HEK293 (cell line): ENCODE measurements around the gene TAPBP.

Experiments used
- GLI2 ChIP-seq: fragments of 450-650 bp; formaldehyde crosslinking; IDR thresholded peaks from 2 replicates; pipeline ENCODE4; 2017; ENCODE audit warnings: missing biosample characterization, missing genetic modification characterization, low read depth, borderline replicate concordance
- GLI4 ChIP-seq: fragments of 450-650 bp; formaldehyde crosslinking; IDR thresholded peaks from 2 replicates; pipeline ENCODE4 v1.5.1; 2016; ENCODE audit warnings: missing biosample characterization, missing genetic modification characterization
- GLIS1 ChIP-seq: fragments of 450-650 bp; formaldehyde crosslinking; IDR thresholded peaks from 2 replicates; pipeline ENCODE4 v1.5.1; 2016; ENCODE audit warnings: missing biosample characterization, missing genetic modification characterization
- KLF7 ChIP-seq: fragments of 450-650 bp; formaldehyde crosslinking; IDR thresholded peaks from 2 replicates; pipeline ENCODE4 v1.5.1; 2016; ENCODE audit warnings: missing biosample characterization, missing genetic modification characterization, borderline replicate concordance
- OSR2 ChIP-seq: fragments of 450-650 bp; formaldehyde crosslinking; IDR thresholded peaks from 2 replicates; pipeline ENCODE4 v1.5.1; 2016; ENCODE audit warnings: missing biosample characterization, missing genetic modification characterization
- OVOL3 ChIP-seq: fragments of 450-650 bp; formaldehyde crosslinking; IDR thresholded peaks from 2 replicates; pipeline ENCODE4 v1.5.1; 2016; ENCODE audit warnings: missing biosample characterization, missing genetic modification characterization
- PRDM1 ChIP-seq: fragments of 450-650 bp; formaldehyde crosslinking; IDR thresholded peaks from 2 replicates; pipeline ENCODE4; 2016; ENCODE audit warnings: missing biosample characterization, missing genetic modification characterization
- TCF7L2 ChIP-seq: IDR thresholded peaks from 2 replicates; pipeline ENCODE4 v1.6.1; 2011; ENCODE audit warnings: low read depth, mild to moderate bottlenecking, inconsistent platforms, low read length, moderate library complexity, borderline replicate concordance
- TRIM28 ChIP-seq: IDR thresholded peaks from 2 replicates; pipeline ENCODE4 v1.6.1; 2011; ENCODE audit warnings: low read length, control low read depth, borderline replicate concordance
- WT1 ChIP-seq: fragments of 450-650 bp; formaldehyde crosslinking; IDR thresholded peaks from 2 replicates; pipeline ENCODE4 v1.5.1; 2016; ENCODE audit warnings: missing biosample characterization, missing genetic modification characterization
- ZBTB21 ChIP-seq: fragments of 450-650 bp; formaldehyde crosslinking; IDR thresholded peaks from 2 replicates; pipeline ENCODE4 v1.5.1; 2017; ENCODE audit warnings: missing biosample characterization, missing genetic modification characterization
- ZFP69B ChIP-seq: fragments of 450-650 bp; formaldehyde crosslinking; IDR thresholded peaks from 2 replicates; pipeline ENCODE4 v1.5.1; 2016; ENCODE audit warnings: missing biosample characterization, missing genetic modification characterization
- ZNF2 ChIP-seq: fragments of 450-650 bp; formaldehyde crosslinking; IDR thresholded peaks from 2 replicates; pipeline ENCODE4 v1.5.1; 2016; ENCODE audit warnings: missing biosample characterization, missing genetic modification characterization
- ZNF335 ChIP-seq: fragments of 450-650 bp; formaldehyde crosslinking; conservative IDR thresholded peaks from 2 replicates; pipeline ENCODE4 v1.5.1; 2016; ENCODE audit warnings: missing biosample characterization, missing genetic modification characterization
- ZNF37A ChIP-seq: fragments of 450-650 bp; IDR thresholded peaks from 2 replicates; pipeline ENCODE4 v1.5.1; 2018; ENCODE audit warnings: missing biosample characterization, missing genetic modification characterization
- ZNF529 ChIP-seq: fragments of 450-650 bp; formaldehyde crosslinking; IDR thresholded peaks from 2 replicates; pipeline ENCODE4 v1.5.1; 2017; ENCODE audit warnings: missing genetic modification characterization, missing biosample characterization; ENCODE audit not compliant: insufficient replicate concordance
- ZNF561 ChIP-seq: fragments of 450-650 bp; IDR thresholded peaks from 2 replicates; pipeline ENCODE4 v1.5.1; 2018; ENCODE audit warnings: missing biosample characterization, missing genetic modification characterization, borderline replicate concordance
- ZNF585B ChIP-seq: fragments of 450-650 bp; formaldehyde crosslinking; IDR thresholded peaks from 2 replicates; pipeline ENCODE4 v1.5.1; 2016; ENCODE audit warnings: missing biosample characterization, missing genetic modification characterization
- ZNF596 ChIP-seq: fragments of 450-650 bp; IDR thresholded peaks from 2 replicates; pipeline ENCODE4 v1.5.0; 2018; ENCODE audit warnings: missing biosample characterization, mild to moderate bottlenecking, missing genetic modification characterization, moderate library complexity
- ZNF624 ChIP-seq: fragments of 450-650 bp; formaldehyde crosslinking; IDR thresholded peaks from 2 replicates; pipeline ENCODE4 v1.5.1; 2017; ENCODE audit warnings: missing biosample characterization, missing genetic modification characterization
- ZSCAN16 ChIP-seq: fragments of 450-650 bp; formaldehyde crosslinking; IDR thresholded peaks from 2 replicates; pipeline ENCODE4 v1.5.1; 2016; ENCODE audit warnings: missing biosample characterization, missing genetic modification characterization
- ZXDB ChIP-seq: fragments of 450-650 bp; formaldehyde crosslinking; IDR thresholded peaks from 2 replicates; pipeline ENCODE4 v1.5.1; 2016; ENCODE audit warnings: missing biosample characterization, missing genetic modification characterization
- TF ChIP-seq, protein P1 (sequence below): fragments of 450-650 bp; formaldehyde crosslinking; IDR thresholded peaks from 2 replicates; pipeline ENCODE4 v1.5.1; 2016; ENCODE audit warnings: missing biosample characterization, missing genetic modification characterization
- TF ChIP-seq, protein P2 (sequence below): fragments of 450-650 bp; formaldehyde crosslinking; optimal IDR thresholded peaks from 2 replicates; pipeline ENCODE3; 2016; ENCODE audit warnings: missing biosample characterization, mild to moderate bottlenecking, missing genetic modification characterization
- TF ChIP-seq, protein P3 (sequence below): fragments of 450-650 bp; formaldehyde crosslinking; IDR thresholded peaks from 2 replicates; pipeline ENCODE4 v1.5.1; 2017; ENCODE audit warnings: missing biosample characterization, missing genetic modification characterization
- TF ChIP-seq, protein P4 (sequence below): fragments of 450-650 bp; formaldehyde crosslinking; IDR thresholded peaks from 2 replicates; pipeline ENCODE4 v1.5.1; 2016; ENCODE audit warnings: missing biosample characterization, missing genetic modification characterization, borderline replicate concordance
- TF ChIP-seq, protein P5 (sequence below): fragments of 450-650 bp; formaldehyde crosslinking; IDR thresholded peaks from 2 replicates; pipeline ENCODE4 v1.5.1; 2016; ENCODE audit warnings: missing biosample characterization, missing genetic modification characterization
- TF ChIP-seq, protein P6 (sequence below): fragments of 450-650 bp; formaldehyde crosslinking; IDR thresholded peaks from 2 replicates; pipeline ENCODE4 v1.5.1; 2016; ENCODE audit warnings: missing biosample characterization, missing genetic modification characterization

The TAPBP gene

DNA sequence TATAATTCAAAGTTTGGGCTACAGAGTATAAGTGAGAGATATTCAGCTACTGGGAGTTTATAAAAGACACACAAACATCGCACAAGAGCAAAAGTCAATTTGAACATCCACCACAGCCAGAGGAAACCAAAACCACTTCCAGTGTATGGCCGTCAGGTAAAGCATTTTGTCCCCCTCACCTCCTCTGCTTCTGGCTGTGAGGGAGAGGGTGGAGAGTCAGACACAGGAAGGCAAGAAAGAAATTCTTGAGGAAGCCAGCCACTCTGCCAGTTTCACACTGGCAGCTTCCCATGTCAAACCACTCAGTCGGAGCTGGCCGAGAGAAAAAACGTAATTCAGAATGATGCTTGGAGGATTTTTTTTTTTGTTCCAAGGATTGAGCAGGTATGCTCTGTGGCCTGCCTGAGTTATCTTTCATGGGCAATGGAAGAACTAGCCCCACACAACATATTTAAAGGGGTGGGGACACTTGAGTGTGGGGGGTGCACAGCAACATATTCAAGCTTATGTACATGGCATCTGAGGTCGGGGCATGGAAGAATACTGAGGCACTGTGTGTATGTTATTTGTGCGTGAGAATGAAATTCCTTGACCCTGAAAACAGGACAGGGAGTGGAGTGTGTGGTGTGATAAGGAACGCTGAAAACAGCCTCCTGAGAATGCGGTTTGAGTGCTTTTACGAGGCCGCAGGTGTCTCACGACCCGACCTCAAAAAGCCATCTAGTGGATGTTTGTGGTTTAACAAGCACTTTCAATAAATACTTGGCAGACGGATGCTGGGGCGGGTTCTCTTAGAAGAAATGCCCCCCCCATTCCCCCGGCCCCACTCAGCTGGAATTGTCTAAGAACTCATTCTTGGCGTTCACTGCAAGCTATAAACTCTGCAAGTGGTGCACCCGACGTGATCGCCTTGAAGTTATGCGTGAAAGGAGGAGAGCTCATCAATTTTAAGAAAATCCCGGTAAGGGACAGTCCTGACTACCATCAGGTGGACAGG lies 31.1 kb upstream of the TAPBP start (continued):
- TF ChIP-seq ZNF335 (tag by site-specific recombination) (peak; percentile 81), ZNF585B (tag by site-specific recombination) (no peak), GLI4 (no peak), ZNF529 (no peak), ZNF37A (tag by site-specific recombination) (no peak), ZNF2 (0 out of 2 replicates have a peak, but pooled peaks have one; percentile 26), GLIS1 (tag by site-specific recombination) (peak; percentile 30), KLF7 (tag by site-specific recombination) (peak; percentile 71; the same call in 1 of the 2 replicates), ZBTB21 (tag by site-specific recombination) (peak; percentile 10; the same call in 1 of the 2 replicates), ZSCAN16 (tag by site-specific recombination) (peak; percentile 56; the same call in 1 of the 2 replicates), PRDM1 (peak; percentile 46; the same call in 1 of the 2 replicates), ZNF596 (tag by site-specific recombination) (0 out of 2 replicates have a peak, but pooled peaks have one; percentile 30), ZNF561 (tag by site-specific recombination) (peak; percentile 69), WT1 (tag by site-specific recombination) (peak; percentile 89), TCF7L2 (no peak), TRIM28 (peak; percentile 36; the same call in 1 of the 2 replicates), OVOL3 (tag by site-specific recombination) (0 out of 2 replicates have a peak, but pooled peaks have one; percentile 27), ZFP69B (tag by site-specific recombination) (peak; percentile 96), ZXDB (tag by site-specific recombination) (peak; percentile 89), OSR2 (tag by site-specific recombination) (peak; percentile 59), GLI2 (tag by site-specific recombination) (no peak), ZNF624 (tag by site-specific recombination) (no peak)
- TF ChIP-seq, protein P1, sequence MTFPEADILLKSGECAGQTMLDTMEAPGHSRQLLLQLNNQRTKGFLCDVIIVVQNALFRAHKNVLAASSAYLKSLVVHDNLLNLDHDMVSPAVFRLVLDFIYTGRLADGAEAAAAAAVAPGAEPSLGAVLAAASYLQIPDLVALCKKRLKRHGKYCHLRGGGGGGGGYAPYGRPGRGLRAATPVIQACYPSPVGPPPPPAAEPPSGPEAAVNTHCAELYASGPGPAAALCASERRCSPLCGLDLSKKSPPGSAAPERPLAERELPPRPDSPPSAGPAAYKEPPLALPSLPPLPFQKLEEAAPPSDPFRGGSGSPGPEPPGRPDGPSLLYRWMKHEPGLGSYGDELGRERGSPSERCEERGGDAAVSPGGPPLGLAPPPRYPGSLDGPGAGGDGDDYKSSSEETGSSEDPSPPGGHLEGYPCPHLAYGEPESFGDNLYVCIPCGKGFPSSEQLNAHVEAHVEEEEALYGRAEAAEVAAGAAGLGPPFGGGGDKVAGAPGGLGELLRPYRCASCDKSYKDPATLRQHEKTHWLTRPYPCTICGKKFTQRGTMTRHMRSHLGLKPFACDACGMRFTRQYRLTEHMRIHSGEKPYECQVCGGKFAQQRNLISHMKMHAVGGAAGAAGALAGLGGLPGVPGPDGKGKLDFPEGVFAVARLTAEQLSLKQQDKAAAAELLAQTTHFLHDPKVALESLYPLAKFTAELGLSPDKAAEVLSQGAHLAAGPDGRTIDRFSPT, result 0 out of 2 replicates have a peak, but pooled peaks have one; percentile 32
- TF ChIP-seq, protein P2, sequence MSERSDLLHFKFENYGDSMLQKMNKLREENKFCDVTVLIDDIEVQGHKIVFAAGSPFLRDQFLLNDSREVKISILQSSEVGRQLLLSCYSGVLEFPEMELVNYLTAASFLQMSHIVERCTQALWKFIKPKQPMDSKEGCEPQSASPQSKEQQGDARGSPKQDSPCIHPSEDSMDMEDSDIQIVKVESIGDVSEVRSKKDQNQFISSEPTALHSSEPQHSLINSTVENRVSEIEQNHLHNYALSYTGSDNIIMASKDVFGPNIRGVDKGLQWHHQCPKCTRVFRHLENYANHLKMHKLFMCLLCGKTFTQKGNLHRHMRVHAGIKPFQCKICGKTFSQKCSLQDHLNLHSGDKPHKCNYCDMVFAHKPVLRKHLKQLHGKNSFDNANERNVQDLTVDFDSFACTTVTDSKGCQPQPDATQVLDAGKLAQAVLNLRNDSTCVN (tag by site-specific recombination), result peak; percentile 27
- TF ChIP-seq, protein P3, sequence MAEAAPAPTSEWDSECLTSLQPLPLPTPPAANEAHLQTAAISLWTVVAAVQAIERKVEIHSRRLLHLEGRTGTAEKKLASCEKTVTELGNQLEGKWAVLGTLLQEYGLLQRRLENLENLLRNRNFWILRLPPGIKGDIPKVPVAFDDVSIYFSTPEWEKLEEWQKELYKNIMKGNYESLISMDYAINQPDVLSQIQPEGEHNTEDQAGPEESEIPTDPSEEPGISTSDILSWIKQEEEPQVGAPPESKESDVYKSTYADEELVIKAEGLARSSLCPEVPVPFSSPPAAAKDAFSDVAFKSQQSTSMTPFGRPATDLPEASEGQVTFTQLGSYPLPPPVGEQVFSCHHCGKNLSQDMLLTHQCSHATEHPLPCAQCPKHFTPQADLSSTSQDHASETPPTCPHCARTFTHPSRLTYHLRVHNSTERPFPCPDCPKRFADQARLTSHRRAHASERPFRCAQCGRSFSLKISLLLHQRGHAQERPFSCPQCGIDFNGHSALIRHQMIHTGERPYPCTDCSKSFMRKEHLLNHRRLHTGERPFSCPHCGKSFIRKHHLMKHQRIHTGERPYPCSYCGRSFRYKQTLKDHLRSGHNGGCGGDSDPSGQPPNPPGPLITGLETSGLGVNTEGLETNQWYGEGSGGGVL (tag by site-specific recombination), result peak; percentile 91
- TF ChIP-seq, protein P4, sequence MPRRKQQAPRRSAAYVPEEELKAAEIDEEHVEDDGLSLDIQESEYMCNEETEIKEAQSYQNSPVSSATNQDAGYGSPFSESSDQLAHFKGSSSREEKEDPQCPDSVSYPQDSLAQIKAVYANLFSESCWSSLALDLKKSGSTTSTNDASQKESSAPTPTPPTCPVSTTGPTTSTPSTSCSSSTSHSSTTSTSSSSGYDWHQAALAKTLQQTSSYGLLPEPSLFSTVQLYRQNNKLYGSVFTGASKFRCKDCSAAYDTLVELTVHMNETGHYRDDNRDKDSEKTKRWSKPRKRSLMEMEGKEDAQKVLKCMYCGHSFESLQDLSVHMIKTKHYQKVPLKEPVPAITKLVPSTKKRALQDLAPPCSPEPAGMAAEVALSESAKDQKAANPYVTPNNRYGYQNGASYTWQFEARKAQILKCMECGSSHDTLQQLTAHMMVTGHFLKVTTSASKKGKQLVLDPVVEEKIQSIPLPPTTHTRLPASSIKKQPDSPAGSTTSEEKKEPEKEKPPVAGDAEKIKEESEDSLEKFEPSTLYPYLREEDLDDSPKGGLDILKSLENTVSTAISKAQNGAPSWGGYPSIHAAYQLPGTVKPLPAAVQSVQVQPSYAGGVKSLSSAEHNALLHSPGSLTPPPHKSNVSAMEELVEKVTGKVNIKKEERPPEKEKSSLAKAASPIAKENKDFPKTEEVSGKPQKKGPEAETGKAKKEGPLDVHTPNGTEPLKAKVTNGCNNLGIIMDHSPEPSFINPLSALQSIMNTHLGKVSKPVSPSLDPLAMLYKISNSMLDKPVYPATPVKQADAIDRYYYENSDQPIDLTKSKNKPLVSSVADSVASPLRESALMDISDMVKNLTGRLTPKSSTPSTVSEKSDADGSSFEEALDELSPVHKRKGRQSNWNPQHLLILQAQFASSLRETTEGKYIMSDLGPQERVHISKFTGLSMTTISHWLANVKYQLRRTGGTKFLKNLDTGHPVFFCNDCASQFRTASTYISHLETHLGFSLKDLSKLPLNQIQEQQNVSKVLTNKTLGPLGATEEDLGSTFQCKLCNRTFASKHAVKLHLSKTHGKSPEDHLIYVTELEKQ, result peak; percentile 58; the same call in 1 of the 2 replicates
- TF ChIP-seq, protein P5, sequence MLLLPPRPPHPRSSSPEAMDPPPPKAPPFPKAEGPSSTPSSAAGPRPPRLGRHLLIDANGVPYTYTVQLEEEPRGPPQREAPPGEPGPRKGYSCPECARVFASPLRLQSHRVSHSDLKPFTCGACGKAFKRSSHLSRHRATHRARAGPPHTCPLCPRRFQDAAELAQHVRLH, result peak; percentile 70; the same call in 1 of the 2 replicates
- TF ChIP-seq, protein P6, sequence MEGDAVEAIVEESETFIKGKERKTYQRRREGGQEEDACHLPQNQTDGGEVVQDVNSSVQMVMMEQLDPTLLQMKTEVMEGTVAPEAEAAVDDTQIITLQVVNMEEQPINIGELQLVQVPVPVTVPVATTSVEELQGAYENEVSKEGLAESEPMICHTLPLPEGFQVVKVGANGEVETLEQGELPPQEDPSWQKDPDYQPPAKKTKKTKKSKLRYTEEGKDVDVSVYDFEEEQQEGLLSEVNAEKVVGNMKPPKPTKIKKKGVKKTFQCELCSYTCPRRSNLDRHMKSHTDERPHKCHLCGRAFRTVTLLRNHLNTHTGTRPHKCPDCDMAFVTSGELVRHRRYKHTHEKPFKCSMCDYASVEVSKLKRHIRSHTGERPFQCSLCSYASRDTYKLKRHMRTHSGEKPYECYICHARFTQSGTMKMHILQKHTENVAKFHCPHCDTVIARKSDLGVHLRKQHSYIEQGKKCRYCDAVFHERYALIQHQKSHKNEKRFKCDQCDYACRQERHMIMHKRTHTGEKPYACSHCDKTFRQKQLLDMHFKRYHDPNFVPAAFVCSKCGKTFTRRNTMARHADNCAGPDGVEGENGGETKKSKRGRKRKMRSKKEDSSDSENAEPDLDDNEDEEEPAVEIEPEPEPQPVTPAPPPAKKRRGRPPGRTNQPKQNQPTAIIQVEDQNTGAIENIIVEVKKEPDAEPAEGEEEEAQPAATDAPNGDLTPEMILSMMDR, result peak; percentile 19; the same call in 1 of the 2 replicates
